CD4-positive, alpha-beta T cell (primary cell): ENCODE results near the gene LAPTM5. TPM values are rescaled to one million over a fixed set of nuclear protein-coding genes. Genes with fewer than 3 reads are reported as not detected.

Experiments
- ATAC-seq: fragments of 200-7000 bp; cut with Tn5 transposase; one replicate; pipeline ENCODE4 v1.10.0; 2022; ENCODE audit warnings: mild to moderate bottlenecking; ENCODE audit not compliant: poor library complexity
- CTCF ChIA-PET: fragments of 350-600 bp; sonication (Branson Sonifier 250); formaldehyde crosslinking; loops from one replicate; lab custom pipeline; 2021; ENCODE audit warnings: antibody characterized with exemption, inconsistent platforms; lab: Charles Lee
- POLR2A ChIA-PET: fragments of 350-600 bp; sonication (Branson Sonifier 250); formaldehyde crosslinking; loops from one replicate; lab custom pipeline; 2021; ENCODE audit warnings: antibody characterized with exemption, inconsistent platforms; lab: Charles Lee
- DNase-seq, 14 experiments: peaks; one replicate each; pipeline ENCODE4 v3.0.0-alpha.2; 2013 to 2020; ENCODE audit warnings: mixed read lengths in 2 of 14
- H3K27ac ChIP-seq, 2 donors: one replicate each; pipeline versions ENCODE4 v1.5.1 to v1.7.0; 2013; ENCODE audit warnings: low read length in 2 of 2, low read depth in 1 of 2, mild to moderate bottlenecking in 1 of 2
- H3K27me3 ChIP-seq, 2 experiments: 1 replicate in 1 of 2; 2 replicates in 1 of 2; pipeline versions ENCODE4 v1.6.1 to v1.7.0; 2013; ENCODE audit warnings: low read length in 2 of 2, control low read depth in 1 of 2, mild to moderate bottlenecking in 1 of 2, moderate library complexity in 1 of 2; ENCODE audit not compliant: insufficient read depth in 2 of 2, control insufficient read depth in 1 of 2
- H3K36me3 ChIP-seq: one replicate; pipeline ENCODE4 v1.6.1; 2013; ENCODE audit warnings: low read length, control low read depth; ENCODE audit not compliant: insufficient read depth
- H3K4me1 ChIP-seq: one replicate; pipeline ENCODE4 v1.6.1; 2013; ENCODE audit warnings: low read length, control low read depth; ENCODE audit not compliant: insufficient read depth
- H3K4me3 ChIP-seq: one replicate; pipeline ENCODE4 v1.5.1; 2013; ENCODE audit warnings: mild to moderate bottlenecking, low read length, moderate library complexity
- H3K9me3 ChIP-seq, 2 experiments: 1 replicate in 1 of 2; 2 replicates in 1 of 2; pipeline versions ENCODE4 v1.6.1 to v1.7.0; 2013; ENCODE audit warnings: low read length in 2 of 2, mild to moderate bottlenecking in 2 of 2, control low read depth in 1 of 2, moderate library complexity in 1 of 2; ENCODE audit not compliant: control insufficient read depth in 1 of 2, insufficient read depth in 1 of 2
- H3K27ac Mint-ChIP-seq: one replicate; pipeline ENCODE4 v1.8.0; 2020; ENCODE audit warnings: mixed read lengths
- H3K27me3 Mint-ChIP-seq: one replicate; pipeline ENCODE4 v1.8.0; 2021; ENCODE audit warnings: mixed read lengths
- H3K36me3 Mint-ChIP-seq: one replicate; pipeline ENCODE4 v1.8.0; 2021; ENCODE audit warnings: low read depth, mixed read lengths
- H3K4me1 Mint-ChIP-seq: one replicate; pipeline ENCODE4 v1.8.0; 2021; ENCODE audit warnings: low read depth, mixed read lengths
- H3K4me3 Mint-ChIP-seq: one replicate; pipeline ENCODE4 v1.8.0; 2020; ENCODE audit warnings: mild to moderate bottlenecking, mixed read lengths
- H3K9me3 Mint-ChIP-seq: one replicate; pipeline ENCODE4 v1.8.0; 2020; ENCODE audit warnings: mixed read lengths
- CTCF ChIP-seq: fragments of 200-600 bp; IDR thresholded peaks from one replicate; pipeline ENCODE4 v1.8.0; 2022; ENCODE audit warnings: antibody characterized with exemption, mild to moderate bottlenecking
- intact Hi-C, 2 experiments: fragments of 100-400 bp; cut with DNase I in 1 of 2; cut with micrococcal nuclease in 1 of 2; formaldehyde crosslinking; loops; one replicate each; pipeline versions ENCODE4 v1.15.1 to v1.9.0; 2023 to 2025; cut with DNase I, micrococcal nuclease
- total RNA-seq, 174 experiments: library from RNA in 2 of 174; stranded (reverse) in 2 of 174; gene quantifications; one replicate each; pipeline ENCODE4 v1.2.3 and lab custom pipeline; 2021 to 2026

Gene LAPTM5
- total RNA-seq, 2 experiments from 2014 or later, result 625 to 642 TPM

- POLR2A ChIA-PET, result interaction anchor here (1.0 to 7.1 kb wide), 7 partner anchors 10 to 51 kb away, joined by 3 to 74 read pairs (median 6); partner anchors contain the start of gene LAPTM5
- Mint-ChIP-seq H3K27ac (peak overlapping the region; percentile 53), H3K27me3 (no peaks in the 10 kb centered on the region), H3K4me1 (peaks cover 22% of the 10 kb centered on the region), H3K4me3 (no peak overlapping the region), H3K36me3 (peaks cover 65% of the 10 kb centered on the region), H3K9me3 (no peaks in the 10 kb centered on the region)
- ATAC-seq (no peak), DNase-seq (no peak)
- no peaks in the 10 kb centered on the region for H3K27me3 ChIP-seq
- H3K27ac ChIP-seq, result no peak overlapping the region
- peaks cover 30% of the 10 kb centered on the region for H3K4me1 ChIP-seq
- no peak overlapping the region for H3K4me3 ChIP-seq
- TF ChIP-seq CTCF, result no peak
- H3K36me3 ChIP-seq, result peaks cover 28% of the 10 kb centered on the region
- CTCF ChIA-PET, result interaction anchor here (1.5 to 2.9 kb wide), 2 partner anchors 10 to 51 kb away, joined by 7 to 11 read pairs; no protein-coding TSS in a partner anchor
- intact Hi-C loops, result no loop called here
- H3K9me3 ChIP-seq, result no peaks in the 10 kb centered on the region
Measured at GRCh38 chr1:30728832-30729638, 28.5 kb downstream of the LAPTM5 start.

- Mint-ChIP-seq H3K27me3 (no peaks in the 10 kb centered on the region), H3K27ac (peak overlapping the region; percentile 53), H3K9me3 (no peaks in the 10 kb centered on the region), H3K36me3 (peaks cover 63% of the 10 kb centered on the region), H3K4me1 (peaks cover 25% of the 10 kb centered on the region), H3K4me3 (no peak overlapping the region)
- DNase-seq (no peak), ATAC-seq (no peak)
- Histone ChIP-seq H3K9me3 (no peaks in the 10 kb centered on the region), H3K27ac (no peak overlapping the region), H3K4me3 (no peak overlapping the region), H3K4me1 (peaks cover 37% of the 10 kb centered on the region), H3K27me3 (no peaks in the 10 kb centered on the region), H3K36me3 (peaks cover 29% of the 10 kb centered on the region)
- TF ChIP-seq CTCF, result no peak
- ChIA-PET POLR2A (interaction anchor here (1.0 to 3.5 kb wide), 4 partner anchors 9 to 29 kb away, joined by 4 to 17 read pairs (median 6); partner anchors contain the start of gene LAPTM5), CTCF (interaction anchor here (1.5 to 2.9 kb wide), 2 partner anchors 9 to 52 kb away, joined by 7 to 11 read pairs; no protein-coding TSS in a partner anchor)
- intact Hi-C loops, result no loop called here
Measured at GRCh38 chr1:30728340-30728739, 29.2 kb downstream of the LAPTM5 start.

- Mint-ChIP-seq H3K4me1 (peaks cover 25% of the 10 kb centered on the region), H3K36me3 (peaks cover 58% of the 10 kb centered on the region), H3K27ac (peak overlapping the region; percentile 33), H3K4me3 (no peak overlapping the region), H3K27me3 (no peaks in the 10 kb centered on the region), H3K9me3 (no peaks in the 10 kb centered on the region)
- DNase-seq, result no peak
- POLR2A ChIA-PET, result interaction anchor here (1.0 to 3.5 kb wide), 4 partner anchors 9 to 29 kb away, joined by 4 to 17 read pairs (median 6); partner anchors contain the start of gene LAPTM5
- H3K9me3 ChIP-seq, result no peaks in the 10 kb centered on the region
- H3K36me3 ChIP-seq, result peaks cover 30% of the 10 kb centered on the region
- H3K27me3 ChIP-seq, result no peaks in the 10 kb centered on the region
- no peak overlapping the region for H3K27ac ChIP-seq
- intact Hi-C loops, result no loop called here
- TF ChIP-seq CTCF, result no peak
- no peak for ATAC-seq
- CTCF ChIA-PET, result interaction anchor here (1.0 to 3.7 kb wide), 4 partner anchors 9 to 52 kb away, joined by 3 to 17 read pairs (median 9); no protein-coding TSS in a partner anchor
- H3K4me1 ChIP-seq, result peaks cover 42% of the 10 kb centered on the region
- no peak overlapping the region for H3K4me3 ChIP-seq
Measured at GRCh38 chr1:30727824-30728223, 29.8 kb downstream of the LAPTM5 start.
